Epithelial cell of proximal tubule (primary cell): ENCODE measurements around the gene SMIM22. TPM values are rescaled to one million over a fixed set of nuclear protein-coding genes. Genes with fewer than 3 reads are reported as not detected.

Experiments
- DNase-seq: peaks from one replicate; pipeline ENCODE4 v3.0.0-alpha.2; 2011; ENCODE audit warnings: low read depth
- H3K4me3 ChIP-seq: 2 replicates; pipeline ENCODE4 v1.5.1; 2011; ENCODE audit warnings: low read depth, mild to moderate bottlenecking, low read length
- total RNA-seq: library from RNA; depleted of rRNA; stranded (reverse); fragments of >200 nt; gene quantifications from 2 replicates; pipeline ENCODE4 v1.2.3, GENCODE V29; 2015
- TF ChIP-seq, protein P1 (sequence below): conservative IDR thresholded peaks from 2 replicates; pipeline ENCODE4 v1.5.1; 2012; ENCODE audit warnings: low read depth, mild to moderate bottlenecking, low read length

Gene SMIM22
- total RNA-seq, 1 donor from 2014 or later, result 0.98 TPM

DNA sequence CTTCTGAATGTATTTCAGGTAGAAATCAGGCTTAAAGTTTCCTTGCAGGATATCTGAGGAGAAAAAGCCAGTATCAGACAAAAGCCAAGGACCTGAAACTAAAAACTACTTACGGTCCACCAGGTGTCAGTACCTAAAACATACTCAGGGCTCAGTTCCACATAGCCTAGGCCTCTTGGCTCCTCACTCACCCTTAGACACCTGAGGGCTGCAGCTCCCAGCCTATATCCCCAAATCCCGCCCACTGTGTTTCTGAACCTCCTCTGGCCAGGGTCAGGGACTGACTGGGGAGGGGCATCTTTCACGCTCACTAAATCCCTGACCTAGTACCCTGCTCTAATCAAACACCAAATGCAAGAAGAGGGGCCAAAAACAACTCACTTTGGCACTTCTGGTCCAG, 16.1 kb downstream of the SMIM22 start:
- no peak overlapping the region for H3K4me3 ChIP-seq
- no peak for DNase-seq
- TF ChIP-seq, protein P1, sequence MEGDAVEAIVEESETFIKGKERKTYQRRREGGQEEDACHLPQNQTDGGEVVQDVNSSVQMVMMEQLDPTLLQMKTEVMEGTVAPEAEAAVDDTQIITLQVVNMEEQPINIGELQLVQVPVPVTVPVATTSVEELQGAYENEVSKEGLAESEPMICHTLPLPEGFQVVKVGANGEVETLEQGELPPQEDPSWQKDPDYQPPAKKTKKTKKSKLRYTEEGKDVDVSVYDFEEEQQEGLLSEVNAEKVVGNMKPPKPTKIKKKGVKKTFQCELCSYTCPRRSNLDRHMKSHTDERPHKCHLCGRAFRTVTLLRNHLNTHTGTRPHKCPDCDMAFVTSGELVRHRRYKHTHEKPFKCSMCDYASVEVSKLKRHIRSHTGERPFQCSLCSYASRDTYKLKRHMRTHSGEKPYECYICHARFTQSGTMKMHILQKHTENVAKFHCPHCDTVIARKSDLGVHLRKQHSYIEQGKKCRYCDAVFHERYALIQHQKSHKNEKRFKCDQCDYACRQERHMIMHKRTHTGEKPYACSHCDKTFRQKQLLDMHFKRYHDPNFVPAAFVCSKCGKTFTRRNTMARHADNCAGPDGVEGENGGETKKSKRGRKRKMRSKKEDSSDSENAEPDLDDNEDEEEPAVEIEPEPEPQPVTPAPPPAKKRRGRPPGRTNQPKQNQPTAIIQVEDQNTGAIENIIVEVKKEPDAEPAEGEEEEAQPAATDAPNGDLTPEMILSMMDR, result no peak

DNA sequence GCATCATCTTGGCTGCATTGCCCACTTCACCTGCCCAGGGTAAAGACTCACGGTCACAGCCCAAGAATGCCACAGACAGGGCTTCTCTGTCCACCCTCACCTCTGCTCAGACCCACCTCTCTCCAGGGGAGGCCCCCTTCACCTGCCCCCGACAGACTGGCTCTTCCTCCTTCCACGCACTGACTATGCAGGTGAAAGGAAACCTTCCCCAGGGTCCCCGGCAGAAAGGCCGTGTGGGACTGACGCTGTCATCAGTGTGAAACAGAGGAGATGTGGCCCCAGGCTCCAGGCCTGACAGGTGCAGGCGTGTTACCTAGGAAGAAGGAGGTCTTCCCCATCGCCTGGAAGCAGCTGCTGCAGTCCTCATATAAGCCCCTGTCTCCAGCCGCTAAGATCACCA, 16.6 kb downstream of the SMIM22 start:
- TF ChIP-seq, protein P1, result no peak
- no peak overlapping the region for H3K4me3 ChIP-seq
- DNase-seq, result no peak

DNA sequence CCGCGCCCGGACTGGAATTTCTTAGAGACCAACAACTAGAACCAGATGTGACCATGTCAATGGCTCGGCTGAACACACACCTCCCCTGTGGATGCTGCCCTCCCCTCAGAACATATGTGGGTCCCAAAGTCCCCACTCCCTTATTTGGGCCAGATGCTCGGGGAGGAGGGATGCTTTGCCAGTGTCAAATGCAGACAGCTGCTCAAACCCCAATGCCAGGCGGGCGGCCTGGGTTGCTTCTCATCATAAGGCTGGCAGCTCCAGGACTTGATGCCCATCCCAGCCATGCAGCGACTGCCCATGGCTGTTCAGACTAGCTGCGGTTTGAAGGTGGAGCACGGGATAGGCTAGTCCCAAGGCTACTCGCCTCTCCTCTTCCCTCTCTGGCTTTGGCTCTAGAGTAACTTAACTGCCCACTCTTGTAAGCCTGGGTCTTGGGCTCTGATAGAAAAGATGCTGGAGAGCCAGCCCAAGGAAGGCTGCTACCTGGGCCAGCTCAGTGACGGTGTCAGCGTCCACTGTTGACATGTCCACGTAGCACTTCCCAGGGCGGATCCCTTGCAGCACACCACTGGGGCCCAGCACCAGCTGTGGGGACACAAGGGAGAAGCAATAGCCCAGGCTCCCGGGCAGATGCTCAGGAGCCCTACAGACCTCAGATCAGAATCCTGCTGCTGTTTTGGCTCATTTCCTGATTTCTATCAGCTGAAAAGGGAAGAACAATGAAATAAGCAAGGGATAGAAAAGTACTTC, 18.3 kb downstream of the SMIM22 start:
- no peak for DNase-seq
- TF ChIP-seq, protein P1, result no peak
- H3K4me3 ChIP-seq, result no peak overlapping the region

DNA sequence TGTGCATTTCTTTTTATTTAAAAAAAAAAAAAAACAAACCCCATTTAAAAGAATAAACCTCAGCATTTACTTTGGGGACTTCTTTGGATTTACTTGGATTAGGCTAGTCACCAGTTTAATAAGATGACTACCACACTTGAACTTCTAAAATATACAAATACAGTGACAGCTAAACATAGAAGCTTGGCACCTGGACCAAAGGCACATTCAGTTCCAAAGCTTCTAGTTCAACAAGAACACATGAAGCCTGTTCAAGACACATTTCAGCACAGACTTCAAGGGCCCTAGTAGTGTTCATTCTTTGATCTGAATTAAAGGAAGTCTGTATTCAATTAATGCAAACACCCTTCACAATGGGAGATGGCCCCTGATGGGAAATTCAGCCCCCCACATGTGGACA, 18.9 kb downstream of the SMIM22 start:
- no peak for DNase-seq
- TF ChIP-seq, protein P1, result no peak
- no peak overlapping the region for H3K4me3 ChIP-seq

DNA sequence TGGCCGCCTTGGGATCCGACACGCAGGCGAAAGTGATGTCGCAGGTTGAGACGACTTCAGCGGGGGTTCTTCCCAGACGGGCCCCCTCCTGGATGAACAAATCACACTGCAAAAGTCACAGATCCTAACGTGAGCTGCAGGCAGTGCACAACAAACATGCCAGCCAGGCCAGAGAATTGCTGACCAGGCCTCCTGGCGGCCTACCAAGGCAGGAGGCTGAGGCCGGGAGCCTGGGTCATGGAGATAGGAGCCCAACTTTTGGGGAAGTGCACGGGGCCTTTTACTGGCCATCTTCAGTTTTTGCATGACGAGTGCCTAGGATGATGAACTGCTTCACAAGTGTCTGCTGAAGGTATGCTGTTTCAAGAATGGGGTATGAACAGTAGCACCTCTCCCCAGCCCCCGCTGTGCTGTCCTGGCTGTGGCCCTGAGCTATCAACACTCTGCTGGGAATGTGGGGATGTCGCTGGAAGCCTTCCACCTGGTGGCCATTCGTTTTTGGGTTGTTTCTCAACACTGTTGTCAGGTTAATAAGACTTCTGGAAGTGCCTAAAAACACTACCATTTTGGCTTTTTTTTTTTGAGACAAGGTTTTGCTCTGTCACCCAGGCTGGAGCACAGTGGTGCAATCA, 19.5 kb downstream of the SMIM22 start:
- TF ChIP-seq, protein P1, result no peak
- H3K4me3 ChIP-seq, result no peak overlapping the region
- no peak for DNase-seq

DNA sequence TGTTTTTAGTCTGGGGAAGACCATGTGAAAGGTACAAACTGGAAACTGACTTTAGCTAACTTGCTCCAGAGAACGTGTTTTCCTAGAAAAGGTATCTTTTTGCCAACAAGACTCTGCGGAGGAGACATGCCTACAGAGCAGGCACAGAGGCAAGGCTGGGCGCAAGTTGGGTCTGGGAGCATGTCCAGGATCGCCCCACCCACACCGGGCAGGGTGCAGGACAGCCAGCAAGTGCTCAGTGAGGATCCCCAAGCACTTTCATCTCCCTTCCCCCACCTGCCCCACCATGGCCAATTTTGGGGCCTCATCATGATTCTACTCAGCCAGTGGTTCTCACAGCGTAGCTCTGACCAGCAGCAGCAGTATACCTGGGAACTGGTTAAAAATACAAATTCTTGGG, 25.5 kb downstream of the SMIM22 start:
- TF ChIP-seq, protein P1, result no peak
- H3K4me3 ChIP-seq, result no peak overlapping the region
- no peak for DNase-seq

DNA sequence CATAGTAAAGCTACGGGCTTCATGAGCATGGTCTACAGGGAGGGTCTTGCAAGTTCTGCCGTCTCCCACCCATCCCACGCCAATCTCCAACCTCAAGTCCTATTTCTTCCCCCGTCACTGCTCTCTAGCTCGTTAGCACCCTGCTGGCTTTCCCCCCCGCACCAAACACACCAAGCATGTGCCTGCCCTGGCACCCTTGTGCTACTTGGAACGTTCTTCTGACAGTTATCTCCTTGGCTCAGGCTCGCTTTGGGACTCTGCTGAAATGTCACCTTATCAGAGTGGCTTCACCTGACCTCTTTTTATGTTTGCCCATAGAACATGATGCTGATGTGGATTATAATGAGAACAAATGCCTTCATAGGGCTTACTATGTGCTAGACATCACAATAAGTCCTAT, 30.0 kb downstream of the SMIM22 start:
- H3K4me3 ChIP-seq, result no peak overlapping the region
- DNase-seq, result no peak
- TF ChIP-seq, protein P1, result no peak
